Measurements from ENCODE around the gene GIMAP5. TPM values are rescaled to one million over a fixed set of nuclear protein-coding genes. Genes with fewer than 3 reads are reported as not detected.

Gene GIMAP5
- total RNA-seq, 1 donor from 2014 or later: 89.3 TPM

Other genes starting within 250 kb of the GIMAP5 start
- gene GIMAP7, start 222.5 kb upstream of the GIMAP5 start, total RNA-seq: 9.4 TPM
- 29.5 TPM for gene GIMAP4, start 170.0 kb upstream of the GIMAP5 start, total RNA-seq
- gene GIMAP6, start 105.0 kb upstream of the GIMAP5 start, total RNA-seq: 37.6 TPM
- 12.3 TPM for gene GIMAP2, start 51.7 kb upstream of the GIMAP5 start, total RNA-seq
- 21.2 TPM for gene GIMAP1, start 20.8 kb upstream of the GIMAP5 start, total RNA-seq
- 42.5 TPM for gene TMEM176B, start 62.9 kb downstream of the GIMAP5 start, total RNA-seq
- 31.5 TPM for gene TMEM176A, start 63.4 kb downstream of the GIMAP5 start, total RNA-seq
- gene AOC1, start 115.1 kb downstream of the GIMAP5 start, total RNA-seq: 0.75 TPM
- not detected for gene KCNH2, start 240.9 kb downstream of the GIMAP5 start, total RNA-seq

Measured in ascending aorta (tissue), 1 donor.